Fibroblast of lung (primary cell): ENCODE data around the gene RIPOR1.

Experiments
- CTCF ChIP-seq, 2 donors: IDR thresholded peaks in 1 of 2; conservative IDR thresholded peaks in 1 of 2; 1 replicate in 1 of 2; 2 replicates in 1 of 2; pipeline ENCODE4 v1.5.1; 2011 to 2012; ENCODE audit warnings: low read length in 2 of 2, control low read depth in 1 of 2, inconsistent platforms in 1 of 2, low read depth in 1 of 2, mild to moderate bottlenecking in 1 of 2
- EZH2 ChIP-seq: IDR thresholded peaks from 2 replicates; pipeline ENCODE4 v1.5.1; 2012; ENCODE audit warnings: low read length, control low read depth, mild to moderate bottlenecking; ENCODE audit errors: missing control alignments

DNA sequence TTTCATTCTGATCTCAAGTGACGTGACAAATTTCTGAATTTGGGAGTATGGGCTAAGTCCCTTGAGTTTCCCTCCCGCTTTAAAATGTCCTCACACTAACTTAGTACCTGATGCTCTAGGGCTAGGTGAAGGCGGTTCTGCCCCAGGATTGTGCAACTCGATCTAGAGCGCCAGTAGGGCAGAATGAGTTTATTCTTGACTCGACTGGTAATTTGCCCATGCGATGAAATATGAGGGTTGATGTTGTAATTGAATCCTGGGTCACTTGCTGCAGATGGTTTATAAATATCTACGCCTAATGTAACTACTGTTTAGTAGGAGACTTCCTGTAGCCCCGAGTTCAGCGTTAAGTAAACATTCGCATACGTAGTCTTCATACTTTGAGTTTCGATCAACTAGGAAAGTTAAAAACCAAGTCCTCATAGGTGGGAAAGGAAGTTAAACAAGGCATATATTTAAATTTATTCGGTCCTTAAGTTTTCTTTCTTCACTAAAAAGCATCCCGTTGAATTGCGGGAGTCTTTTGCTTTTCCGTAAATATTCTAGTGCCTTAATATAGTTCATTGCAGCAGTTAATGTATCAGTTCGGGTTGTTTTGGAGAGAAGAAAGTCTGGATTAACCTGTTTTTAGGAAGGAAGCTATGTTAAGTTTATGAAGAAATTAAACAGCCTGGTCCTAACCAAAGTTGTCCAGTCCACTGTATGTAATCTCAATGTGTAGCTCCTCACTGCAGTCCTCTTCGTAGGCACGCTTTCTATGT is 35.3 kb downstream of the RIPOR1 start:
- TF ChIP-seq CTCF (conservative IDR thresholded peaks at IDR 0.05 in 1 of 2, IDR thresholded peaks at IDR 0.05 in 1 of 2; ENCODE audit: low read depth in 1 of 2, low read length in 2 of 2) (no peak), EZH2 (no peak)
